PFSK-1 (cell line): ENCODE measurements around the gene PHACTR4.

Experiments
- FOXP2 ChIP-seq: optimal IDR thresholded peaks from 2 replicates; pipeline ENCODE3; 2011; ENCODE audit warnings: borderline replicate concordance, control low read depth, inconsistent platforms; ENCODE audit not compliant: insufficient read depth; ENCODE audit errors: extremely low read length, extremely low read depth
- POLR2AphosphoS5 ChIP-seq: IDR thresholded peaks from 2 replicates; pipeline ENCODE4 v1.6.1; 2012; ENCODE audit warnings: low read depth, mild to moderate bottlenecking, control low read depth, low read length, moderate library complexity
- SIN3A ChIP-seq: IDR thresholded peaks from 2 replicates; pipeline ENCODE4 v1.6.1; 2012; ENCODE audit warnings: mild to moderate bottlenecking, low read length, moderate library complexity, borderline replicate concordance; ENCODE audit not compliant: insufficient read depth
- TAF1 ChIP-seq: IDR thresholded peaks from 2 replicates; pipeline ENCODE4 v1.6.1; 2012; ENCODE audit warnings: low read length, control low read depth, borderline replicate concordance; ENCODE audit not compliant: insufficient read depth
- TF ChIP-seq, protein P1 (sequence below), 2 experiments: IDR thresholded peaks; 2 replicates each; pipeline versions ENCODE4 v1.6.1 to v1.8.0; 2011 to 2012; ENCODE audit warnings: low read depth in 2 of 2, low read length in 2 of 2, control low read depth in 1 of 2, inconsistent platforms in 1 of 2, mild to moderate bottlenecking in 1 of 2, moderate library complexity in 1 of 2; ENCODE audit not compliant: insufficient read depth in 1 of 2

Gene PHACTR4

DNA sequence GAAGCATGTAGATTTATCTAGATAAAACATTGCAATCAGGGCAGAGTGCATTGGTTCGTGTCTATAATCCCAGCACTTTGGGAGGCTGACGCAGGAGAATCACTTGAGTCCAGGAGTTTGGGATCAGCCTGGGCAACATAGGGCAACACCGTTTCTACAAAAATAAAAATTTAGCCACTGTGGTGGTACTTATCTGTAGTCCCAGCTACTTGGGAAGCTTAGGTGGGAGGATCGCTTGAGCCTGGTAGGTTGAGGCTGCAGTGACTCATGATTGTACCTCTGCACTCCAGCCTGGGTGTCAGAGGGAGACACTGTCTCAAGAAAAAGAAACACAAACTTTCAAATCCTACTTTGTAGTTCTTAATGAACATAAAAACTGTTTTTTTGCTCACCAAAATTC, 72.1 kb downstream of the PHACTR4 start:
- no peak for TF ChIP-seq POLR2AphosphoS5
- no peak for TF ChIP-seq SIN3A
- TF ChIP-seq, protein P1, sequence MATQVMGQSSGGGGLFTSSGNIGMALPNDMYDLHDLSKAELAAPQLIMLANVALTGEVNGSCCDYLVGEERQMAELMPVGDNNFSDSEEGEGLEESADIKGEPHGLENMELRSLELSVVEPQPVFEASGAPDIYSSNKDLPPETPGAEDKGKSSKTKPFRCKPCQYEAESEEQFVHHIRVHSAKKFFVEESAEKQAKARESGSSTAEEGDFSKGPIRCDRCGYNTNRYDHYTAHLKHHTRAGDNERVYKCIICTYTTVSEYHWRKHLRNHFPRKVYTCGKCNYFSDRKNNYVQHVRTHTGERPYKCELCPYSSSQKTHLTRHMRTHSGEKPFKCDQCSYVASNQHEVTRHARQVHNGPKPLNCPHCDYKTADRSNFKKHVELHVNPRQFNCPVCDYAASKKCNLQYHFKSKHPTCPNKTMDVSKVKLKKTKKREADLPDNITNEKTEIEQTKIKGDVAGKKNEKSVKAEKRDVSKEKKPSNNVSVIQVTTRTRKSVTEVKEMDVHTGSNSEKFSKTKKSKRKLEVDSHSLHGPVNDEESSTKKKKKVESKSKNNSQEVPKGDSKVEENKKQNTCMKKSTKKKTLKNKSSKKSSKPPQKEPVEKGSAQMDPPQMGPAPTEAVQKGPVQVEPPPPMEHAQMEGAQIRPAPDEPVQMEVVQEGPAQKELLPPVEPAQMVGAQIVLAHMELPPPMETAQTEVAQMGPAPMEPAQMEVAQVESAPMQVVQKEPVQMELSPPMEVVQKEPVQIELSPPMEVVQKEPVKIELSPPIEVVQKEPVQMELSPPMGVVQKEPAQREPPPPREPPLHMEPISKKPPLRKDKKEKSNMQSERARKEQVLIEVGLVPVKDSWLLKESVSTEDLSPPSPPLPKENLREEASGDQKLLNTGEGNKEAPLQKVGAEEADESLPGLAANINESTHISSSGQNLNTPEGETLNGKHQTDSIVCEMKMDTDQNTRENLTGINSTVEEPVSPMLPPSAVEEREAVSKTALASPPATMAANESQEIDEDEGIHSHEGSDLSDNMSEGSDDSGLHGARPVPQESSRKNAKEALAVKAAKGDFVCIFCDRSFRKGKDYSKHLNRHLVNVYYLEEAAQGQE (IDR thresholded peaks at IDR 0.05; ENCODE audit: insufficient read depth in 1 of 2, low read depth in 2 of 2, low read length in 2 of 2) = no peak
- no peak for TF ChIP-seq FOXP2
- no peak for TF ChIP-seq TAF1

DNA sequence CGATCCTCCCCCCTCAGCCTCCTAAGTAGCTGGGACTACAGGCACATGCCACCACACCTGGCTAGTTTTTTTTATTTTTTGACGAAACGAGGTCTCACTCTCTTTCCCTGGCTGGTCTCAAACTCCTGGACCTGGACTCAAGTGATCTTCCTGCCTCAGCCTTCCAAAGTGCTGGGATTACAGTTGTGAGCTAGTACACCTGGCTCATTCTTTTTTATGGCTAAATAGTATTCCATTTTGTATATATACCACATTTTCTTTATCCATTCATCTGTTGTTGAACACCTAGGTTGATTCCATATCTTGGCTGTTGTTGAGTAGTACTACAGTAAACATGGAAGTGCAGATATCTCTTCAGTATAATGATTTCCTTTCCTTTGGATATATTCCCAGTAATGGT, 74.0 kb downstream of the PHACTR4 start:
- TF ChIP-seq, protein P1 (IDR thresholded peaks at IDR 0.05; ENCODE audit: insufficient read depth in 1 of 2, low read depth in 2 of 2, low read length in 2 of 2) = no peak
- TF ChIP-seq TAF1 = no peak
- no peak for TF ChIP-seq FOXP2
- no peak for TF ChIP-seq POLR2AphosphoS5
- no peak for TF ChIP-seq SIN3A

DNA sequence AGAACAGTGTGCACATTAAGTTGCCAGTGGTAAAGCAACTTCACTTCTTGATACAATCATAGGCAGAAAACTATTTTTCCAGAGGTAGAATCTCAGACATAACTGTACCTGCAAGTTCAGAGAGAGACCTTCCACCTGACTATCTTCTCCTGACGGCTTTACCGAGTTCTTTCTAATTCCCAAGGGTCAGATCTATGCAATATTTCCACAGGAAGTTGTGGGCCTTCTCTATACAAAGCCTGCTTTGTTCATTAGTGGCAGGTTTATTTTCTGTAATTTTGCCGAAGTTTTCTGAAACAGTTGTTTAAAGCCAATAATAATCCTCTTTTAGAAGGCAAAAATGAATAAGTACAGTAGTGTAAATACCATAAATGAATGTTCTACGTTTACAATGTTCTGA, 78.1 kb downstream of the PHACTR4 start:
- no peak for TF ChIP-seq FOXP2
- TF ChIP-seq TAF1 = no peak
- TF ChIP-seq, protein P1 (IDR thresholded peaks at IDR 0.05; ENCODE audit: insufficient read depth in 1 of 2, low read depth in 2 of 2, low read length in 2 of 2) = no peak
- no peak for TF ChIP-seq SIN3A
- TF ChIP-seq POLR2AphosphoS5 = no peak

DNA sequence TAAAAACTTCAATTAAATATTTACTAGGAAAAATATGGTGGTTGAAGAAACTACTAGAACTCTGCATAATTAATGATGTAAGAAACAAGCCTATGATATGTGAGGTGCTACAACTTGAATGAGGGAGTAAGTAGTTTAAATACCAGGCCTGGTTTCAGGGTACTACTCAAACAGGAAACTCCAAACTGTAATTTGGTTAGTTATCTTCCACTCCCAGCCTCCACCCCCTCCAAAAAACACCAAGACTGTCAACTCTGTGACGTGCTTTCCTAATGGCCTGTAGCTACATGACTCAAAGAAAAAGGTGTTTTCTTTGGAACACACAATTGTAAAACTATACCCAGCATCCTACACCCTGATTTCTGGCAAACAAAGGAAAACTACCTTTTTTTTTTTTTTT, 80.4 kb downstream of the PHACTR4 start:
- TF ChIP-seq POLR2AphosphoS5 (no peak), FOXP2 (no peak), SIN3A (no peak), TAF1 (no peak)
- TF ChIP-seq, protein P1 (IDR thresholded peaks at IDR 0.05; ENCODE audit: insufficient read depth in 1 of 2, low read depth in 2 of 2, low read length in 2 of 2) = no peak

DNA sequence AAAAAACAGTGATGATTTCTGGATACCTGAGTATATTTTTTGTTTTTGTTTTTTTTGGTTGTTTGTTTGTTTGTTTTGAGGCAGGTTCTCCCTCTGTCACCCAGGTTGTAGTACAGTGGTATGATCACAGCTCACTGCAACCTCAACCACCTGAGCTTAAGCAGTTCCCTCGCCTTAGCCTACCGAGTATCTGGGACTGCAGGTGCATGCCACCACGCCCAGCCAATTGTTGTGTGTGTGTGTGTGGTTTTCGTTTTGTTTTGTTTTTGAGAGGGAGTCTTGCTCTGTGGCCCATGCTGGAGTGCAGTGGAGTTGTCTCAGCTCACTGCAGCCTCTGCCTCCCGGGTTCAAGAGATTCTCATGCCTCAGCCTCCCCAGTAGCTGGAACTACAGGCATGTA, 81.0 kb downstream of the PHACTR4 start:
- TF ChIP-seq, protein P1 (IDR thresholded peaks at IDR 0.05; ENCODE audit: insufficient read depth in 1 of 2, low read depth in 2 of 2, low read length in 2 of 2) = no peak
- TF ChIP-seq SIN3A (no peak), FOXP2 (no peak), TAF1 (no peak), POLR2AphosphoS5 (no peak)
